Raji (cell line): Measurements from ENCODE around the gene OR12D1.

Source experiments
- POLR2A ChIP-seq: IDR thresholded peaks from 2 replicates; pipeline ENCODE4 v1.6.1; 2011; ENCODE audit warnings: low read depth, low read length, control low read depth; ENCODE audit not compliant: insufficient read depth

The OR12D1 gene

DNA sequence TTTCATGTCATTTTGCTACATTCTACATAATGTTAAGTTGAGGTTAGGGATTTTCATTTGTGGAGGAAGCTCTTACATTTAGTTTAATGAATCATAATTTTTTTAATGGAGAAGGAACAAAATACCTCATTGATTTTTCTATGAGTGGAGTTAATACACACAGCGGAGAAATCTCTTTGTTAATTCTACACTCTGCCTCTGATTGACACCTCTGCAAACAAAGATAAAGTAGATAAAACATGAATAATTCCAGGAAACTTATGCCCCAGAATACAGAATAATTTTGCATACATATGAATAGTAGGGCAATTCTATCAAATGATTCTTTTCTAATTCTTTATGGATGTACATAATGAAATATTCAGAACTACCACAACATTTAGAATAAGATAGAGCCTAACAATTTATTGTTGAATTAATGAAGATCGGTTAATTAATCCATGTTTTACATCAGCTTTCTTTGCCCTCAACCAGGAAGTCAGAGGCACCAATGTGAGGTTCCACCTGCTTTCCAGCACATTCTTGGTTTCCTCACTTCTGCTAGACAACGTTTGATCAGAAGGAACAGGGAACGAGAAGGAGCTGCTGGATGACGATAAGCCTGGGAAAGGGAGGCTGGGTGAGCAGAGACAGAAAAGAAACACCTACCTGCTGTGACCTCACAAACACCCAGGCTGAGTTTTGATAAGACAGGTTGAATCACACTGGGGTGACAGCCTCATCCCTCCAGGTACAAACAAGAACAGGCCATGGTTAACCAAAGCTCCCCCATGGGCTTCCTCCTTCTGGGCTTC, 46.5 kb downstream of the OR12D1 start:
- TF ChIP-seq POLR2A = no peak

DNA sequence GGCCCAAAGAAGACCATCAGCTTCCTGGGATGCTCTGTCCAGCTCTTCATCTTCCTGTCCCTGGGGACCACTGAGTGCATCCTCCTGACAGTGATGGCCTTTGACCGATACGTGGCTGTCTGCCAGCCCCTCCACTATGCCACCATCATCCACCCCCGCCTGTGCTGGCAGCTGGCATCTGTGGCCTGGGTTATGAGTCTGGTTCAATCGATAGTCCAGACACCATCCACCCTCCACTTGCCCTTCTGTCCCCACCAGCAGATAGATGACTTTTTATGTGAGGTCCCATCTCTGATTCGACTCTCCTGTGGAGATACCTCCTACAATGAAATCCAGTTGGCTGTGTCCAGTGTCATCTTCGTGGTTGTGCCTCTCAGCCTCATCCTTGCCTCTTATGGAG, 47.3 kb downstream of the OR12D1 start:
- TF ChIP-seq POLR2A = no peak

DNA sequence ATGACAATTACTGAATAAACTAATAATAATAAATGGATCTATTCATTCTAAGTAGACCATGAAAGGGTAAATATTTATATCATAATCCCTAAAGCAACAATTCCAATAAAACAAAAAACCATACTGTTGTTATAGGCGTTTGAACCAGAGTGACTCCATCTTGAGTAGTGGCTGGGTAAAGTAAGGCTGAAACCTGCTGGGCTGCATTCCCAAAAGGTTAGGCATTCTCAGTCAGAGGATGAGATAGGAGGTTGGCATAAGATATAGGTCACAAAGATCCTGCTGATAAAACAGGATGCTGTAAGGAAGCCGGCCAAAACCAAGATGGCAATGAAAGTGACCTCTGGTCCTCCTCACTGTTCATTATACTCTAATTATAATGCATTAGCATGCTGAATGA, 50.6 kb downstream of the OR12D1 start:
- no peak for TF ChIP-seq POLR2A

DNA sequence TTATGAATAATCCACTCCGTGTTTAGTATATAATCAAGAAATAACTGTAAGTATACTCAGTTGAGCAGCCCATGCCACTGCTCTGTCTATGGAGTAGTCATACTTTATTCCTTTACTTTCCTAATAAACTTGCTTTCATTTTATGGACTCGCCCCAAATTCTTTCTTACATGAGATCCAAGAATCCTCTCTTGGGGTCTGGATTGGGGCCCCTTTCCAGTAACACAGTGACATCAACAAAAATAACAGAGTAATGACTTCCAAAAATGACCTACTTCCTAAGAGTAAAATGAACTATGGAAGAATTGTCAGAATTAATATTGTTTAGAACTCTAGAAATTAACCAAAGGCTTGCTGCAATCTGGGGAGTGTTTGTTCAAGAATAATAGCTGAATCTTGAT, 51.1 kb downstream of the OR12D1 start:
- TF ChIP-seq POLR2A = no peak

DNA sequence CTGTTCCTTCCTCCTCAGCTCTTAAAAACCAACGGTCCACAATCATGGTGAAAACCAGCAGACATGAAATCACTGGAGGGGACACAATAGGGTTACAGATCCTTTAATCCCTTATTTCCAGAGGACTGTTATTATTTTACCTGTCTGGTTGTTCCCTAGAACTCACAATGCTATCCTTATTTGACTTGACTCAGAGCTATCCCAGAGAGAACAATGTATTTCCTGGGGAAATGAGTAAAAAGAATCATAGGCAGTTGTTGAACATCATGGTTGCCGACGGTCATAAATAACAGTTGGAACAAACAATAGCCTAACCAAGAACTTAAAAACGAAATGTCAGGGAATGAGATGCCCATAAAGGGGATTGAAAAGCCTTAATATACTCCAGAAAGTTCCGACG, 51.5 kb downstream of the OR12D1 start:
- TF ChIP-seq POLR2A = no peak
